ENCODE measurements around the gene DDX50. TPM values are rescaled to one million over a fixed set of nuclear protein-coding genes. Genes with fewer than 3 reads are reported as not detected.

The DDX50 gene

Small RNAs within 50 kb of the gene (small RNA-seq; reads per million reads assigned to genes)
- not detected for gene RNU6-571P (ENCODE audit: low read depth)

Data from mesenchymal stem cell (in vitro differentiated cells and primary cell).